Ovary (tissue), 9 donors: ENCODE results near the gene C1R. TPM values are rescaled to one million over a fixed set of nuclear protein-coding genes. Genes with fewer than 3 reads are reported as not detected.

Experiments
- DNase-seq, 5 donors: peaks; one replicate each; pipeline ENCODE4 v3.0.0-alpha.2; 2019 to 2020
- H3K27ac ChIP-seq, 2 donors: fragments of 200-600 bp; one replicate each; pipeline versions ENCODE4 v1.5.1 to v1.8.0; 2019 to 2022
- H3K27me3 ChIP-seq: fragments of 200-600 bp; one replicate; pipeline ENCODE4 v1.8.0; 2022
- H3K36me3 ChIP-seq: fragments of 200-600 bp; sonication (generic); one replicate; pipeline ENCODE4 v1.5.1; 2019
- H3K4me1 ChIP-seq: one replicate; pipeline ENCODE4 v1.8.1; 2013; ENCODE audit warnings: mild to moderate bottlenecking, moderate library complexity; ENCODE audit not compliant: insufficient read depth
- H3K4me3 ChIP-seq: fragments of 200-600 bp; sonication (generic); one replicate; pipeline ENCODE4 v1.5.1; 2017
- H3K9me3 ChIP-seq, 2 donors: fragments of 200-600 bp in 1 of 2; sonication (generic) in 1 of 2; one replicate each; pipeline versions ENCODE4 v1.5.1 to v1.8.1; 2013 to 2019; ENCODE audit warnings: mild to moderate bottlenecking in 1 of 2, moderate library complexity in 1 of 2
- CTCF ChIP-seq, 3 donors: fragments of 450-650 bp in 2 of 3; fragments of 200-600 bp in 1 of 3; IDR thresholded peaks; one replicate each; pipeline versions ENCODE4 v1.5.1 to v1.8.0; 2016 to 2022; ENCODE audit warnings: antibody characterized with exemption in 3 of 3, mild to moderate bottlenecking in 1 of 3
- EP300 ChIP-seq: sonication (generic); formaldehyde crosslinking; IDR thresholded peaks from one replicate; pipeline ENCODE4 v1.6.1; 2017; ENCODE audit warnings: antibody characterized with exemption
- POLR2A ChIP-seq: fragments of 450-650 bp; IDR thresholded peaks from one replicate; pipeline ENCODE4 v1.6.1; 2017; ENCODE audit warnings: antibody characterized with exemption, mild to moderate bottlenecking, moderate library complexity
- WGBS, 3 donors: extraction: QIAGEN DNeasy Blood & Tissue Kit in 1 of 3; methylation state at CpG; one replicate each; pipeline versions ENCODE4 v1.1.5 to v1.1.7; 2013 to 2017; 5-methylcytosine and 5-hydroxymethylcytosine counted together
- intact Hi-C, 4 donors: fragments of 100-400 bp; cut with DNase I; formaldehyde crosslinking; loops; one replicate each; pipeline versions ENCODE4 v1.11.0 to v1.15.1; 2022 to 2023
- polyA plus RNA-seq, 2 donors: library from polyadenylated mRNA; stranded (reverse); fragments of 200-250 nt in 1 of 2; fragments of 350-450 nt in 1 of 2; fragmentation: Illumina TruSeq in 1 of 2; extraction: RNeasy Lipid Tissue Mini Kit (QIAGEN cat#74804) in 1 of 2; gene quantifications; one replicate each; pipeline ENCODE4 v1.2.3, GENCODE V29; 2013 to 2014
- total RNA-seq, 7 donors: library from RNA; depleted of rRNA in 2 of 7; stranded (reverse); fragments of >200 nt in 2 of 7; fragmentation: NEBNext Ultra II Directional in 3 of 7; extraction: Animal tissue kit (Norgen Biotek cat#: 25700) in 3 of 7; gene quantifications; one replicate each; pipeline versions ENCODE4 v1.1.0 to v1.2.4, GENCODE V29; 2016 to 2023
- donor health status: DM: no; HTN: no; CAD: no; lungs with moderate emphysema.
- donor health status: DM: no; HTN: no; CAD: no.
- donor health status: Bipolar disorder and iron deficiency.
- donor health status: DM: yes; HTN: yes; CAD: no.
- donor health status: DM: no; HTN: no; CAD: no.
- donor health status: DM: yes; HTN: yes; CAD: no.

Gene C1R
- total and polyA plus RNA-seq, 9 donors, result 472 to 1,524 (median 796) TPM

GRCh38 chr12:7093486-7093885, 1.2 kb upstream of the C1R start:
- intact Hi-C loops, result loop anchor here in 1 of 4 donors (2.0 kb wide), 2 partner anchors 15 to 33 kb away; partner anchors contain the start of genes C1RL and C1S
- no peak for DNase-seq
- Histone ChIP-seq H3K9me3 (no peaks in the 10 kb centered on the region), H3K4me1 (peaks cover 23% of the 10 kb centered on the region), H3K36me3 (no peaks in the 10 kb centered on the region), H3K27ac (peak overlapping the region; percentile 55 to 90), H3K4me3 (no peak overlapping the region), H3K27me3 (no peaks in the 10 kb centered on the region)
- no peak for TF ChIP-seq EP300
- no peak for TF ChIP-seq CTCF (IDR thresholded peaks at IDR 0.05)
- no peak for TF ChIP-seq POLR2A
- WGBS, 3 donors, result 45 to 61% (median 48%) methylated on average over 5 of the region's 5 CpGs

- peak overlapping the region; percentile 55 to 90 for H3K27ac ChIP-seq
- DNase-seq, result peak in 1 of 5 donors; percentile 50
- no peaks in the 10 kb centered on the region for H3K9me3 ChIP-seq
- TF ChIP-seq POLR2A (no peak), CTCF (IDR thresholded peaks at IDR 0.05) (no peak), EP300 (no peak)
- H3K4me1 ChIP-seq, result peaks cover 23% of the 10 kb centered on the region
- intact Hi-C loops, result loop anchor here in 1 of 4 donors (2.0 kb wide), 2 partner anchors 16 to 32 kb away; partner anchors contain the start of genes C1RL and C1S
- 73 to 77% (median 74%) methylated on average over 8 of the region's 8 CpGs for WGBS, 3 donors
- H3K4me3 ChIP-seq, result no peak overlapping the region
- H3K36me3 ChIP-seq, result no peaks in the 10 kb centered on the region
- H3K27me3 ChIP-seq, result no peaks in the 10 kb centered on the region
Observed at GRCh38 chr12:7092986-7093460, 778 bp upstream of the C1R start.

- peak overlapping the region; percentile 74 to 90 for H3K27ac ChIP-seq
- intact Hi-C loops, result loop anchor here in 2 of 4 donors (2.0 kb wide), 2 partner anchors 17 to 31 kb away; partner anchors contain the start of genes C1S (in 2 of the 2) and C1RL (in 1 of the 2)
- peak overlapping the region; percentile 64 for H3K4me3 ChIP-seq
- peak; percentile 68 to 76 (median 72) for DNase-seq
- TF ChIP-seq EP300 (peak; percentile 83), POLR2A (no peak)
- H3K4me1 ChIP-seq, result peaks cover 23% of the 10 kb centered on the region
- no peaks in the 10 kb centered on the region for H3K36me3 ChIP-seq
- no peaks in the 10 kb centered on the region for H3K9me3 ChIP-seq
- 1 to 14% (median 3%) methylated on average over 10 of the region's 10 CpGs for WGBS, 3 donors
- no peaks in the 10 kb centered on the region for H3K27me3 ChIP-seq
Observed at GRCh38 chr12:7091660-7092228, 501 bp downstream of the C1R start.

GRCh38 chr12:7091171-7091570, 1.1 kb downstream of the C1R start:
- peaks cover 23% of the 10 kb centered on the region for H3K4me1 ChIP-seq
- 49 to 60% (median 54%) methylated on average over 7 of the region's 7 CpGs for WGBS, 3 donors

More at GRCh38 chr12:7091171-7091570, 1.1 kb downstream of the C1R start:
- no peaks in the 10 kb centered on the region for H3K9me3 ChIP-seq
- peak in 1 of 5 donors; percentile 37 for DNase-seq
- intact Hi-C loops, result loop anchor here in 1 of 4 donors (2.0 kb wide), 1 partner anchor 30 kb away; the partner anchor contains the start of gene C1S
- H3K4me3 ChIP-seq, result peak overlapping the region; percentile 64
- no peaks in the 10 kb centered on the region for H3K27me3 ChIP-seq
- no peak for TF ChIP-seq POLR2A
- TF ChIP-seq EP300, result no peak
- TF ChIP-seq CTCF (IDR thresholded peaks at IDR 0.05), result no peak
- H3K36me3 ChIP-seq, result no peaks in the 10 kb centered on the region
- peak overlapping the region; percentile 74 to 90 for H3K27ac ChIP-seq
